GM12878 (cell line): Measurements from ENCODE around the gene SPHK1. TPM values are rescaled to one million over a fixed set of nuclear protein-coding genes. Genes with fewer than 3 reads are reported as not detected.

ENCODE experiments used
- ATAC-seq: fragments of 200-7000 bp; cut with Tn5 transposase; 3 replicates; pipeline ENCODE4 v1.9.1; 2020; ENCODE audit warnings: mild to moderate bottlenecking, moderate library complexity
- BruUV-seq: library from RNA; stranded (reverse); fragments of 400-500 nt; replicated peaks from 2 replicates; lab custom pipeline; 2021; lab: Mats Ljungman, UMichigan
- CTCF ChIA-PET: fragments of 300-600 bp; sonication (Branson Sonifier 250); formaldehyde crosslinking; extraction: SDS; loops from one replicate; lab custom pipeline; 2021; ENCODE audit warnings: inconsistent platforms; lab: Yijun Ruan, JAX
- POLR2A ChIA-PET: fragments of 350-600 bp; formaldehyde crosslinking; extraction: SDS; loops from one replicate; lab custom pipeline; 2021; ENCODE audit warnings: inconsistent platforms; lab: Charles Lee
- RAD21 ChIA-PET: fragments of 300-600 bp; sonication (Branson Sonifier 250); formaldehyde crosslinking; loops from one replicate; lab custom pipeline; 2023; ENCODE audit warnings: antibody characterized with exemption; ENCODE audit not compliant: unreplicated experiment; lab: Charles Lee
- SMC1A ChIA-PET: fragments of 300-600 bp; sonication (Branson Sonifier 250); formaldehyde crosslinking; loops from one replicate; lab custom pipeline; 2023; ENCODE audit not compliant: unreplicated experiment, uncharacterized antibody; lab: Charles Lee
- DNase-seq: peaks from one replicate; pipeline ENCODE4 v3.0.0-alpha.2; 2011; ENCODE audit warnings: low read depth, low spot score
- FAIRE-seq: peaks from 3 replicates; lab custom pipeline; 2011; peaks lifted over from hg19 to GRCh38; lab: Jason Lieb, UNC
- H2AFZ ChIP-seq: 2 replicates; pipeline ENCODE4 v1.6.0; 2011; ENCODE audit warnings: low read depth, low read length, control low read depth; ENCODE audit not compliant: control insufficient read depth
- H3K27ac ChIP-seq: 2 replicates; pipeline ENCODE4 v1.5.1; 2011; ENCODE audit warnings: control low read depth; ENCODE audit not compliant: control insufficient read depth, insufficient read depth
- H3K27me3 ChIP-seq, 2 experiments: replicated peaks in 1 of 2; 2 replicates each; pipeline versions ENCODE4 v1.6.0 to v1.6.1; 2011; ENCODE audit warnings: low read length in 1 of 2; ENCODE audit not compliant: control insufficient read depth in 2 of 2, insufficient read depth in 2 of 2
- H3K36me3 ChIP-seq, 2 experiments: 2 replicates each; pipeline ENCODE4 v1.5.1; 2011; ENCODE audit warnings: low read length in 1 of 2; ENCODE audit not compliant: control insufficient read depth in 2 of 2, insufficient read depth in 2 of 2
- H3K4me1 ChIP-seq: 2 replicates; pipeline ENCODE4 v1.6.1; 2011; ENCODE audit warnings: mild to moderate bottlenecking, low read length, moderate library complexity, mixed read lengths; ENCODE audit not compliant: control insufficient read depth, insufficient read depth
- H3K4me2 ChIP-seq: 2 replicates; pipeline ENCODE4 v1.6.0; 2011; ENCODE audit warnings: control low read depth; ENCODE audit not compliant: control insufficient read depth, insufficient read depth
- H3K4me3 ChIP-seq: fragments of 200-600 bp; sonication (generic); 2 replicates; pipeline ENCODE4 v1.5.1; 2016
- H3K79me2 ChIP-seq: 2 replicates; pipeline ENCODE4 v1.6.0; 2011; ENCODE audit warnings: low read length; ENCODE audit not compliant: control insufficient read depth, insufficient read depth
- H3K9ac ChIP-seq: 2 replicates; pipeline ENCODE4 v1.8.0; 2011; ENCODE audit warnings: low read length, control low read depth, mixed read lengths; ENCODE audit not compliant: control insufficient read depth, insufficient read depth
- H3K9me3 ChIP-seq: replicated peaks from 3 replicates; pipeline ENCODE4 v1.5.1; 2011; ENCODE audit warnings: mild to moderate bottlenecking, low read length; ENCODE audit not compliant: control insufficient read depth, insufficient read depth
- H4K20me1 ChIP-seq: 2 replicates; pipeline ENCODE4 v1.6.0; 2011; ENCODE audit not compliant: control insufficient read depth, insufficient read depth
- CBX5 ChIP-seq: sonication (generic); IDR thresholded peaks from 2 replicates; pipeline ENCODE4 v1.6.1; 2016; ENCODE audit warnings: low read depth, moderate library complexity, mild to moderate bottlenecking, inconsistent platforms
- CEBPB ChIP-seq, 2 experiments: fragments of 150-350 bp in 1 of 2; IDR thresholded peaks; 2 replicates each; pipeline ENCODE4 v1.6.1; 2012 to 2014; ENCODE audit warnings: low read depth in 2 of 2, low read length in 2 of 2, borderline replicate concordance in 1 of 2, inconsistent platforms in 1 of 2
- CHD1 ChIP-seq: IDR thresholded peaks from 2 replicates; pipeline ENCODE4 v1.6.1; 2012; ENCODE audit warnings: low read depth, low read length, improper control_type of control experiment
- NFIC ChIP-seq: IDR thresholded peaks from 2 replicates; pipeline ENCODE4 v1.6.1; 2012; ENCODE audit warnings: low read depth, mild to moderate bottlenecking, inconsistent platforms, low read length, moderate library complexity
- RAD21 ChIP-seq: IDR thresholded peaks from 2 replicates; pipeline ENCODE4 v1.6.1; 2011; ENCODE audit warnings: mild to moderate bottlenecking, low read depth, low read length, moderate library complexity; ENCODE audit not compliant: insufficient read depth
- SMAD1 ChIP-seq: fragments of 450-650 bp; IDR thresholded peaks from 2 replicates; pipeline ENCODE4 v1.6.1; 2018; ENCODE audit warnings: mild to moderate bottlenecking, low read depth; ENCODE audit not compliant: partially characterized antibody
- SMC3 ChIP-seq: IDR thresholded peaks from 2 replicates; pipeline ENCODE4 v1.6.1; 2011; ENCODE audit warnings: low read length, improper control_type of control experiment, borderline replicate concordance
- YBX1 ChIP-seq: fragments of 450-650 bp; IDR thresholded peaks from 2 replicates; pipeline ENCODE4 v1.6.1; 2016; ENCODE audit warnings: antibody characterized with exemption
- ZNF384 ChIP-seq: IDR thresholded peaks from 2 replicates; pipeline ENCODE4 v1.6.1; 2012; ENCODE audit warnings: low read depth, mild to moderate bottlenecking, low read length, improper control_type of control experiment, borderline replicate concordance
- WGBS: methylation state at CpG from one replicate; pipeline ENCODE4 v1.1.6; 2016; ENCODE audit warnings: low lambda C conversion rate; ENCODE audit not compliant: insufficient replicate concordance, insufficient coverage; ENCODE audit errors: missing lambda C conversion rate; 5-methylcytosine and 5-hydroxymethylcytosine counted together
- in situ Hi-C: fragments of 300-500 bp; cut with MboI; formaldehyde crosslinking; loops from 9 replicates; pipeline ENCODE4 v1.14.3; 2018; ENCODE audit warnings: mixed read lengths
- intact Hi-C: fragments of 100-400 bp; cut with micrococcal nuclease; formaldehyde crosslinking; loops from one replicate; pipeline ENCODE4 v1.14.2; 2022; ENCODE audit not compliant: unreplicated experiment
- polyA plus RNA-seq, 11 experiments: library from polyadenylated mRNA; depleted of rRNA in 4 of 11; unstranded in 6 of 11; stranded (reverse) in 5 of 11; fragments of >200 nt; fragmentation: Nextera tagmentation in 4 of 11; fragmentation: Illumina TruSeq in 1 of 11; extraction: Ambion mirVana in 4 of 11; extraction: Trizol in 1 of 11; gene quantifications; 1 replicate in 1 of 11; 2 replicates in 10 of 11; pipeline versions ENCODE4 v1.2.1 to v1.2.3, GENCODE V29; 2011 to 2016; ENCODE audit warnings: inconsistent platforms in 2 of 11, missing spikeins in 2 of 11, low read depth in 1 of 11
- total RNA-seq, 4 experiments: library from RNA; depleted of rRNA in 3 of 4; stranded (reverse); fragments of >200 nt in 3 of 4; fragmentation: Illumina TruSeq in 1 of 4; extraction: Trizol in 1 of 4; gene quantifications; 2 replicates each; pipeline versions ENCODE4 v1.2.1 to v1.2.3, GENCODE V29; 2013 to 2021
- TF ChIP-seq, protein P1 (sequence below): IDR thresholded peaks from 2 replicates; pipeline ENCODE4 v1.6.1; 2012; ENCODE audit warnings: low read depth, low read length, improper control_type of control experiment
- TF ChIP-seq, protein P2 (sequence below), 3 experiments: IDR thresholded peaks in 2 of 3; conservative IDR thresholded peaks in 1 of 3; 2 replicates each; pipeline ENCODE4 v1.5.1; 2011; ENCODE audit warnings: low read depth in 3 of 3, low read length in 3 of 3, mild to moderate bottlenecking in 3 of 3, control low read depth in 2 of 3, moderate library complexity in 2 of 3, inconsistent platforms in 1 of 3, mixed read lengths in 1 of 3; ENCODE audit not compliant: control insufficient read depth in 2 of 3, insufficient read depth in 1 of 3; ENCODE audit errors: extremely low read depth in 1 of 3

Gene SPHK1
- total and polyA plus RNA-seq, 10 of the 15 experiments (the other 5 are each of a cell fraction or from before 2014, with no cell fraction given): 0.09 to 1.1 (median 0.36) TPM; not detected in 2

DNA sequence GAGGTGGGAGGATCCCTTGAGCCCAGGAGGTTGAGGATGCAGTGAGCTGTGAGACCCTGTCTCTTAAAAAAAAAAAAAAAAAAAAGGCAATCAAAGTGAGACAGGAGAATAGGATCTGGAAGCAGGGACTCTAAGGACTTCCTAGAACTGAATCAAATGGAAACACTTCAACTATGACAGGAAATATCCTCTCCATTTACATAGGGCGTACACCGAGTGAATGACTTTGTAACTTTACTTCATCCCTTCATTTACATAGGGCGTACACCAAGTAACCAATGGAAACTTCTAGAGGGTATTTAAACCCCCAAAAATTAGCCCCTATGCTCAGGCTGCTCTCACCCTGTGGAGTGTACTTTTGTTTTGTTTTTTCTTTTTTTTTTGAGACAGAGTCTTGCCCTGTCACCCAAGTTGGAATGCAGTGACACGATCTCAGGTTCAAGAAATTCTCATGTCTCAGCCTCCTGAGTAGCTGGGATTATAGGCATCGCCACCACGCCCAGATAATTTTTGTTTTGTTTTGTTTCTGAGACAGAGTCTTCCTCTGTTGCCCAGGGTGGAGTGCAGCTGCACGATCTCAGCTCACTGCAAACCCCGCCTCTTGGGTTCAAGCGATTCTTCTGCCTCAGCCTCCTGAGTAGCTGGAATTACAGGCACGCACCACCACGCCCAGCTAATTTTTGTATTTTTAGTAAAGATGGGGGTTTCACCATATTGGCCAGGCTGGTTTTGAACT lies 21.1 kb upstream of the SPHK1 start (continued):
- TF ChIP-seq ZNF384: no peak
- TF ChIP-seq, protein P1, sequence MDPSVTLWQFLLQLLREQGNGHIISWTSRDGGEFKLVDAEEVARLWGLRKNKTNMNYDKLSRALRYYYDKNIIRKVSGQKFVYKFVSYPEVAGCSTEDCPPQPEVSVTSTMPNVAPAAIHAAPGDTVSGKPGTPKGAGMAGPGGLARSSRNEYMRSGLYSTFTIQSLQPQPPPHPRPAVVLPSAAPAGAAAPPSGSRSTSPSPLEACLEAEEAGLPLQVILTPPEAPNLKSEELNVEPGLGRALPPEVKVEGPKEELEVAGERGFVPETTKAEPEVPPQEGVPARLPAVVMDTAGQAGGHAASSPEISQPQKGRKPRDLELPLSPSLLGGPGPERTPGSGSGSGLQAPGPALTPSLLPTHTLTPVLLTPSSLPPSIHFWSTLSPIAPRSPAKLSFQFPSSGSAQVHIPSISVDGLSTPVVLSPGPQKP: no peak
- TF ChIP-seq CEBPB (IDR thresholded peaks at IDR 0.05; ENCODE audit: borderline replicate concordance in 1 of 2, low read depth in 2 of 2, low read length in 2 of 2): no peak
- no peak for TF ChIP-seq YBX1
- no peak for TF ChIP-seq CHD1
- TF ChIP-seq CBX5: no peak

DNA sequence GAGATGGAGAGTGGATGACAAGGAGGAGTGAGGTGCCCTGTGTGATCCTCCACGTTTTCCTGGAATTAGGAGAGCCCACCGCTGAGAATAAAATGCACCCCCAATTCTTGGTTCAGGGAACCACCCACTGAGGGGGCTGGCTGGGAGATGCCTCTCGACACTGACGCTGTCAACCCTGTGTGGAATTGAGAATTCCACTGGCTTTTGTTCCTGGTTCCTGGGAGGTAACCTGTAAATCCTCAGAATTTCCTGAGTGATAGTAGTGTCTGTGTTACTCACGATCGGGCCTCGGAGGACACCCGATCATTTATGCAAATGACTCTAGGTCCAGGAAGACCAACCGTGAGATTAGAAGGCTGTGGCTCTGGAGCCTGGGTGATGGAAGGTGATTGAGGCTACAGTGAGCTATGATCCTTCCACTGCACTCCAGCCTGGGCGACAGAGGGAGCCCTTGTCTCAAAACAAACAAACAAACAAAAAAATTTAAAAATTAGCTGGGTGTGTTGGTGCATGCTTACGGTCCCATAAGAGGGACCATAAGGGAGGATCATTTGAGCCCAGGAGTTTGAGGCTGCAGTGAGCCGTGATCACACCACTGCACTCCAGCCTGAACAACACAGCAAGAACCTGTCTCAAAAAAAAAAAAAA lies 19.0 kb upstream of the SPHK1 start:
- in situ Hi-C loops (no loop called here), intact Hi-C loops (no loop called here)
- no peaks in the 10 kb centered on the region; a peak in 1 of 4 replicates for H3K27me3 ChIP-seq
- no TSS peak for BruUV-seq
- no peak for DNase-seq
- H4K20me1 ChIP-seq: no peaks in the 10 kb centered on the region
- CTCF ChIA-PET: interaction anchor here (0.7 to 4.2 kb wide), 5 partner anchors 12 to 187 kb away, joined by 3 to 17 read pairs (median 7); partner anchors contain the start of gene PRPSAP1
- no peaks in the 10 kb centered on the region for H3K79me2 ChIP-seq
- H3K4me3 ChIP-seq: no peak overlapping the region
- peak; percentile 44; the same call in 1 of the 2 replicates for TF ChIP-seq RAD21
- TF ChIP-seq SMC3: peak; percentile 7; the same call in 1 of the 2 replicates
- TF ChIP-seq SMAD1: no peak
- TF ChIP-seq NFIC: no peak
- TF ChIP-seq, protein P2, sequence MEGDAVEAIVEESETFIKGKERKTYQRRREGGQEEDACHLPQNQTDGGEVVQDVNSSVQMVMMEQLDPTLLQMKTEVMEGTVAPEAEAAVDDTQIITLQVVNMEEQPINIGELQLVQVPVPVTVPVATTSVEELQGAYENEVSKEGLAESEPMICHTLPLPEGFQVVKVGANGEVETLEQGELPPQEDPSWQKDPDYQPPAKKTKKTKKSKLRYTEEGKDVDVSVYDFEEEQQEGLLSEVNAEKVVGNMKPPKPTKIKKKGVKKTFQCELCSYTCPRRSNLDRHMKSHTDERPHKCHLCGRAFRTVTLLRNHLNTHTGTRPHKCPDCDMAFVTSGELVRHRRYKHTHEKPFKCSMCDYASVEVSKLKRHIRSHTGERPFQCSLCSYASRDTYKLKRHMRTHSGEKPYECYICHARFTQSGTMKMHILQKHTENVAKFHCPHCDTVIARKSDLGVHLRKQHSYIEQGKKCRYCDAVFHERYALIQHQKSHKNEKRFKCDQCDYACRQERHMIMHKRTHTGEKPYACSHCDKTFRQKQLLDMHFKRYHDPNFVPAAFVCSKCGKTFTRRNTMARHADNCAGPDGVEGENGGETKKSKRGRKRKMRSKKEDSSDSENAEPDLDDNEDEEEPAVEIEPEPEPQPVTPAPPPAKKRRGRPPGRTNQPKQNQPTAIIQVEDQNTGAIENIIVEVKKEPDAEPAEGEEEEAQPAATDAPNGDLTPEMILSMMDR (IDR thresholded peaks at IDR 0.05 in 2 of 3, conservative IDR thresholded peaks at IDR 0.05 in 1 of 3; ENCODE audit: control insufficient read depth in 2 of 3, extremely low read depth in 1 of 3, insufficient read depth in 1 of 3, low read depth in 3 of 3, low read length in 3 of 3): peak; percentile 18 to 29 (median 24); a peak in 5 of 6 replicates
- H3K9ac ChIP-seq: no peak overlapping the region
- POLR2A ChIA-PET: no interaction called here
- H3K36me3 ChIP-seq: no peaks in the 10 kb centered on the region
- no peak overlapping the region for H2AFZ ChIP-seq
- H3K4me2 ChIP-seq: no peak overlapping the region
- FAIRE-seq: peak; percentile 38
- H3K9me3 ChIP-seq: no peaks in the 10 kb centered on the region
- H3K27ac ChIP-seq: no peak overlapping the region
- 33% methylated on average over 12 of the region's 12 CpGs for WGBS
- no peak for ATAC-seq
- SMC1A ChIA-PET: interaction anchor here (0.7 to 1.0 kb wide), 2 partner anchors 13 to 33 kb away, joined by 3 to 4 read pairs; no protein-coding TSS in a partner anchor
- H3K4me1 ChIP-seq: no peaks in the 10 kb centered on the region
- RAD21 ChIA-PET: interaction anchor here (1.8 to 1.9 kb wide), 2 partner anchors 32 to 346 kb away, joined by 4 to 11 read pairs; no protein-coding TSS in a partner anchor
